GM15510 (cell line): ENCODE data around the gene PCLO.

ENCODE experiments used
- POLR2A ChIP-seq: IDR thresholded peaks from 3 replicates; pipeline ENCODE4 v1.6.1; 2011; ENCODE audit warnings: borderline replicate concordance; ENCODE audit not compliant: insufficient read length; ENCODE audit errors: extremely low read depth

Gene PCLO

GRCh38 chr7:82823073-82823472 is 339.6 kb downstream of the PCLO start:
- TF ChIP-seq POLR2A, result no peak

- TF ChIP-seq POLR2A, result no peak
These were observed 341.6 kb downstream of the PCLO start for GRCh38 chr7:82821037-82821436.

GRCh38 chr7:82818171-82818570 is 344.5 kb downstream of the PCLO start:
- TF ChIP-seq POLR2A, result no peak

- TF ChIP-seq POLR2A, result no peak
These were observed 346.4 kb downstream of the PCLO start for GRCh38 chr7:82816272-82816671.

- TF ChIP-seq POLR2A, result no peak
These were observed 352.0 kb downstream of the PCLO start for GRCh38 chr7:82810558-82811259.

- no peak for TF ChIP-seq POLR2A
These were observed 354.1 kb downstream of the PCLO start for GRCh38 chr7:82808633-82809032.

- no peak for TF ChIP-seq POLR2A
These were observed 357.1 kb downstream of the PCLO start for GRCh38 chr7:82805527-82805960.

GRCh38 chr7:82803411-82803810 is 359.3 kb downstream of the PCLO start:
- no peak for TF ChIP-seq POLR2A

GRCh38 chr7:82789883-82790609 is 372.6 kb downstream of the PCLO start:
- TF ChIP-seq POLR2A, result no peak

GRCh38 chr7:82778021-82778420 is 384.7 kb downstream of the PCLO start:
- TF ChIP-seq POLR2A, result no peak

GRCh38 chr7:82762880-82763279 is 399.8 kb downstream of the PCLO start:
- no peak for TF ChIP-seq POLR2A

GRCh38 chr7:82760831-82761230 is 401.9 kb downstream of the PCLO start:
- TF ChIP-seq POLR2A, result no peak

GRCh38 chr7:82760074-82760473 is 402.6 kb downstream of the PCLO start:
- no peak for TF ChIP-seq POLR2A

GRCh38 chr7:82755705-82756551 is 406.8 kb downstream of the PCLO start:
- TF ChIP-seq POLR2A, result no peak

GRCh38 chr7:82750007-82750406 is 412.7 kb downstream of the PCLO start:
- no peak for TF ChIP-seq POLR2A
